Endothelial cell of umbilical vein (primary cell): Measurements from ENCODE around the gene NCOA5. TPM values are rescaled to one million over a fixed set of nuclear protein-coding genes. Genes with fewer than 3 reads are reported as not detected.

Source experiments
- BruUV-seq: library from RNA; stranded (reverse); fragments of 400-500 nt; replicated peaks from 2 replicates; lab custom pipeline; 2021; lab: Mats Ljungman, UMichigan
- CTCF ChIA-PET: fragments of 300-600, 350-600 bp; sonication (Branson Sonifier 250); formaldehyde crosslinking; loops from one replicate; lab custom pipeline; 2021; ENCODE audit warnings: antibody characterized with exemption, inconsistent platforms; lab: Charles Lee
- POLR2A ChIA-PET: fragments of 300-600, 350-600 bp; sonication (Branson Sonifier 250); formaldehyde crosslinking; loops from one replicate; lab custom pipeline; 2021; ENCODE audit warnings: antibody characterized with exemption, inconsistent platforms; lab: Charles Lee
- DNase-seq: peaks from one replicate; pipeline ENCODE4 v3.0.0-alpha.2; 2011; ENCODE audit warnings: low read depth, low spot score
- FAIRE-seq: peaks from 2 replicates; lab custom pipeline; 2011; peaks lifted over from hg19 to GRCh38; lab: Jason Lieb, UNC
- H2AFZ ChIP-seq: 2 replicates; pipeline ENCODE4 v1.6.0; 2012; ENCODE audit warnings: low read depth, low read length, control low read depth, inconsistent platforms
- H3K27ac ChIP-seq: 2 replicates; pipeline ENCODE4 v1.5.1; 2011; ENCODE audit warnings: low read depth, mild to moderate bottlenecking, control low read depth, low read length, moderate library complexity; ENCODE audit not compliant: insufficient read depth
- H3K27me3 ChIP-seq, 2 experiments: 2 replicates each; pipeline versions ENCODE4 v1.6.0 to v1.6.1; 2011; ENCODE audit warnings: low read length in 2 of 2, mixed read lengths in 1 of 2; ENCODE audit not compliant: control insufficient read depth in 2 of 2, insufficient read depth in 2 of 2
- H3K36me3 ChIP-seq, 2 experiments: 2 replicates in 1 of 2; 3 replicates in 1 of 2; pipeline ENCODE4 v1.5.1; 2011; ENCODE audit warnings: low read length in 2 of 2, mild to moderate bottlenecking in 1 of 2, moderate library complexity in 1 of 2; ENCODE audit not compliant: control insufficient read depth in 2 of 2, insufficient read depth in 2 of 2; ENCODE audit errors: extremely low read depth in 1 of 2
- H3K4me1 ChIP-seq: 3 replicates; pipeline ENCODE4 v1.5.1; 2011; ENCODE audit warnings: mild to moderate bottlenecking, low read length; ENCODE audit not compliant: control insufficient read depth, insufficient read depth; ENCODE audit errors: extremely low read depth
- H3K4me2 ChIP-seq: 2 replicates; pipeline ENCODE4 v1.6.1; 2011; ENCODE audit warnings: low read length, control low read depth, mixed read lengths; ENCODE audit not compliant: insufficient read depth
- H3K4me3 ChIP-seq, 3 experiments: fragments of 200-600 bp in 1 of 3; sonication (generic), shearing (Covaris generic) in 1 of 3; replicated peaks in 1 of 3; 2 replicates each; pipeline ENCODE4 v1.5.1; 2011 to 2016; ENCODE audit warnings: control low read depth in 3 of 3, low read length in 3 of 3, mild to moderate bottlenecking in 2 of 3, inconsistent platforms in 1 of 3, low read depth in 1 of 3, moderate library complexity in 1 of 3; ENCODE audit not compliant: insufficient read depth in 1 of 3
- H3K79me2 ChIP-seq: 2 replicates; pipeline ENCODE4 v1.6.0; 2012; ENCODE audit warnings: low read length, inconsistent platforms; ENCODE audit not compliant: control insufficient read depth, insufficient read depth
- H3K9ac ChIP-seq: replicated peaks from 2 replicates; pipeline ENCODE3; 2011; ENCODE audit warnings: low read length, control low read depth; ENCODE audit not compliant: insufficient read depth; ENCODE audit errors: extremely low read depth
- H3K9me1 ChIP-seq: replicated peaks from 3 replicates; pipeline ENCODE4 v1.6.0; 2011; ENCODE audit warnings: mild to moderate bottlenecking, low read length; ENCODE audit not compliant: control insufficient read depth, insufficient read depth; ENCODE audit errors: extremely low read depth
- H3K9me3 ChIP-seq: replicated peaks from 2 replicates; pipeline ENCODE4 v1.5.1; 2012; ENCODE audit warnings: low read length, inconsistent platforms; ENCODE audit not compliant: control insufficient read depth, insufficient read depth
- H4K20me1 ChIP-seq: replicated peaks from 2 replicates; pipeline ENCODE3; 2011; ENCODE audit warnings: mild to moderate bottlenecking, low read length; ENCODE audit not compliant: control insufficient read depth, insufficient read depth; ENCODE audit errors: extremely low read depth
- CTCF ChIP-seq, 2 donors: IDR thresholded peaks; 1 replicate in 1 of 2; 2 replicates in 1 of 2; pipeline ENCODE4 v1.5.1; 2011; ENCODE audit warnings: low read length in 2 of 2, mild to moderate bottlenecking in 2 of 2, moderate library complexity in 2 of 2, control low read depth in 1 of 2, inconsistent platforms in 1 of 2, low read depth in 1 of 2; ENCODE audit not compliant: insufficient read depth in 1 of 2; ENCODE audit errors: extremely low read depth in 1 of 2
- GATA2 ChIP-seq: IDR thresholded peaks from 2 replicates; pipeline ENCODE4 v1.7.0; 2011; ENCODE audit warnings: low read depth, mild to moderate bottlenecking, moderate library complexity, mixed read lengths, low read length; ENCODE audit not compliant: insufficient read length, insufficient read depth
- MYC ChIP-seq: IDR thresholded peaks from one replicate; pipeline ENCODE4 v1.6.1; 2011; ENCODE audit warnings: mild to moderate bottlenecking, low read depth, low read length
- dilution Hi-C: fragments of 300-500 bp; cut with MboI; formaldehyde crosslinking; loops from one replicate; pipeline ENCODE4 v1.15.0; 2019; ENCODE audit warnings: low sequenced_read_pairs; ENCODE audit not compliant: extremely low pct_ligation_motif_present
- intact Hi-C: fragments of 100-400 bp; cut with micrococcal nuclease; formaldehyde crosslinking; loops from one replicate; pipeline ENCODE4 v1.10.0; 2022
- polyA plus RNA-seq, 4 experiments: library from polyadenylated mRNA; depleted of rRNA in 3 of 4; stranded (reverse) in 3 of 4; unstranded in 1 of 4; fragments of >200 nt; gene quantifications; 2 replicates each; pipeline versions ENCODE4 v1.2.1 to v1.2.3, GENCODE V29; 2011 to 2012; ENCODE audit warnings: missing spikeins in 1 of 4
- total RNA-seq: library from RNA; stranded (reverse); gene quantifications from 2 replicates; pipeline ENCODE4 v1.2.3, GENCODE V29; 2021

NCOA5 gene
- total and polyA plus RNA-seq, 2 donors (not counting 3 experiments of a cell fraction or from before 2014, with no cell fraction given), result 32.0 to 39.5 TPM

GRCh38 chr20:46014517-46015396 lies 75.0 kb downstream of the NCOA5 start:
- Histone ChIP-seq H3K9me3 (no peaks in the 10 kb centered on the region), H3K4me1 (no peaks in the 10 kb centered on the region), H3K4me2 (no peak overlapping the region), H4K20me1 (no peaks in the 10 kb centered on the region), H2AFZ (no peak overlapping the region), H3K9ac (no peak overlapping the region), H3K4me3 (no peak overlapping the region), H3K36me3 (no peaks in the 10 kb centered on the region), H3K27me3 (peaks cover 32 to 38% of the 10 kb centered on the region in 2 experiments), H3K27ac (no peak overlapping the region), H3K79me2 (no peaks in the 10 kb centered on the region), H3K9me1 (no peaks in the 10 kb centered on the region)
- no peak for TF ChIP-seq MYC
- TF ChIP-seq GATA2, result no peak
- no peak for TF ChIP-seq CTCF (IDR thresholded peaks at IDR 0.05; ENCODE audit: extremely low read depth in 1 of 2, insufficient read depth in 1 of 2, low read depth in 1 of 2, low read length in 2 of 2)
- intact Hi-C loops (loop anchor here (2.0 kb wide), 2 partner anchors 74 to 160 kb away; partner anchors contain the start of gene NCOA5), dilution Hi-C loops (no loop called here)
- FAIRE-seq, result no peak
- no TSS peak for BruUV-seq
- DNase-seq, result peak; percentile 17
- POLR2A ChIA-PET, result no interaction called here
- CTCF ChIA-PET, result interaction anchor here (0.7 to 3.9 kb wide), 33 partner anchors 8 to 423 kb away, joined by 3 to 55 read pairs (median 5); partner anchors contain the start of gene SLC12A5
